Activated CD4-positive, alpha-beta T cell treated with anti-CD3 and anti-CD28 coated beads, Interleukin-2, amount 10 ng/mL, durations not matched to agents 24 days and 14 days (primary cell): Measurements from ENCODE around the gene GID8. TPM values are rescaled to one million over a fixed set of nuclear protein-coding genes. Genes with fewer than 3 reads are reported as not detected.

Source experiments
- DNase-seq: peaks from one replicate; pipeline ENCODE4 v3.0.0; 2022
- H3K27ac Mint-ChIP-seq: one replicate; pipeline ENCODE4 v1.8.0; 2022; ENCODE audit warnings: mild to moderate bottlenecking, mixed read lengths
- H3K27me3 Mint-ChIP-seq: one replicate; pipeline ENCODE4 v1.8.0; 2022; ENCODE audit warnings: mixed read lengths
- H3K36me3 Mint-ChIP-seq: one replicate; pipeline ENCODE4 v1.8.0; 2022; ENCODE audit warnings: low read depth, mild to moderate bottlenecking, mixed read lengths
- H3K4me1 Mint-ChIP-seq: one replicate; pipeline ENCODE4 v1.8.0; 2021; ENCODE audit warnings: mixed read lengths
- H3K4me3 Mint-ChIP-seq: one replicate; pipeline ENCODE4 v1.8.0; 2022; ENCODE audit warnings: mild to moderate bottlenecking, moderate library complexity, mixed read lengths
- H3K9me3 Mint-ChIP-seq: one replicate; pipeline ENCODE4 v1.8.0; 2021; ENCODE audit warnings: mixed read lengths
- intact Hi-C: fragments of 100-400 bp; cut with micrococcal nuclease; formaldehyde crosslinking; loops from one replicate; pipeline ENCODE4 v1.15.1; 2023
- total RNA-seq: library from RNA; stranded (reverse); gene quantifications from 2 replicates; pipeline ENCODE4 v1.2.3, GENCODE V29; 2022

Gene GID8
- total RNA-seq, 1 donor from 2014 or later: 50.0 TPM

DNA sequence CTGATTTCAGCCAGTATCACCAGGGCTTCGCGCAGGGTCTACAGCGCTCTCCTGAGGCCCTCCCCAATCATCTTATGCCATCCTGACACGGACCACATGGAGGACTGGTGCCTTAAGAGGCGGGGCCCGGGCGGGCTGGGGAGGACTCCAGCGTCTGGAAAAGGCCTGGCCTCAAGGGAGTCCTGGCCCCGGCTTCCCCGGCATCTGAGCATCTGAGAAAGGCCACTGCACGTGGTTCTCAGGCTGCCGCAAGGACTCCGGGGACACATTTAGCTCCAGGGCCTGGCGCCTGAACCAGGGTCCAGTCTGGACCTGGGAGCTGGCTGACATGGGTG is 47.5 kb downstream of the GID8 start:
- Mint-ChIP-seq H3K27me3 (peaks cover 24% of the 10 kb centered on the region), H3K4me1 (peaks cover 8% of the 10 kb centered on the region), H3K4me3 (no peak overlapping the region), H3K9me3 (no peaks in the 10 kb centered on the region), H3K27ac (no peak overlapping the region), H3K36me3 (no peaks in the 10 kb centered on the region)
- no peak for DNase-seq
- intact Hi-C loops: no loop called here

DNA sequence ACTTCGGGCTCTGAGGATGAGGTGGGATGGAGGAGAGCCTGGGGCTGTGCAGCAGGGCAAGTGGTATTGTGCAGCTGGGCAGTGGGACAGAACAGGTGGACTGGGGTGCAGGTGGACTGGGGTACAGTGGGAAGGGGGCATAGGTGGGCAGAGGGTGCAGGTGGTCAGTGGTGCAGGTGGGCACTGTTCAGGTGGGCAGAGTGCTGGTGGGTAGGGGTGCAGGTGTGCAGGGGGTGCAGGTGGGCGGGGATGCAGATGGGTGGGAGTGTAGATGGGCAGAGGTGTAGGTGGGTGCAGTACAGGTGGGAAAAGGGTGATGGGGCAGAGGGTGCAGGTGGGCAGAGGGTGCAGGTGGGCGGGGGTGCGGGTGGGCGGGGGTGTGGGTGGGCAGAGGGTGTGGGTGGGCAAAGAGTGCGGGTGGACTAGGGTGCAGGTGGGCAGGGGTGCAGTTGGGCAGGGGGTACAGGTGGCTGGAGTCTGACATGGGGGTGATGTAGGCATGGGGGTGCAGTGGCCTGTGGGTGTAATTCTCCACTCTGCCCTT is 48.4 kb downstream of the GID8 start:
- intact Hi-C loops: no loop called here
- H3K36me3 Mint-ChIP-seq: no peaks in the 10 kb centered on the region
- H3K4me1 Mint-ChIP-seq: peaks cover 7% of the 10 kb centered on the region
- H3K27me3 Mint-ChIP-seq: peaks cover 18% of the 10 kb centered on the region
- H3K4me3 Mint-ChIP-seq: no peak overlapping the region
- H3K9me3 Mint-ChIP-seq: no peaks in the 10 kb centered on the region
- DNase-seq: no peak
- peak overlapping the region; percentile 25 for H3K27ac Mint-ChIP-seq

DNA sequence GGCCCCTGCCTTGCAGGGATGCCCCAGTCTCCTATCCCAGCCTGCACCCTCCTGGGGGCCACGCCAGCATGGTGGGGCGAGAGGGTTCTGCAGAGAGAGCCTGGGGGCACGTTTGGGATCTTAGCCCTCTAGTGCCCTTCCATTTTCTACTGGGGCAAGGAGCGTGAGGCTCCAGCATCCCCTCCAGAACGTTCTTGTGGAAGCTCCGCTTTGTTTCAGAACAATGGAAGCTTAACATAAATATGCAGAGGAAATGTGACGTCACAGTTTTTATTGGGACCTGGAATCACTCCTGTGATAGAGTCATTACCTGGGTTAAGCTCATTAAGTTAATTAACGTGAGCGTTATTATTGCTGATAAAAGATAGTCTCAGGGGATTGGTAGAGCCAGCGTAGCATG is 49.2 kb downstream of the GID8 start:
- H3K4me1 Mint-ChIP-seq: peaks cover 5% of the 10 kb centered on the region
- no peaks in the 10 kb centered on the region for H3K36me3 Mint-ChIP-seq
- no peak overlapping the region for H3K27ac Mint-ChIP-seq
- intact Hi-C loops: no loop called here
- H3K9me3 Mint-ChIP-seq: no peaks in the 10 kb centered on the region
- H3K27me3 Mint-ChIP-seq: peaks cover 15% of the 10 kb centered on the region
- H3K4me3 Mint-ChIP-seq: no peak overlapping the region
- no peak for DNase-seq

DNA sequence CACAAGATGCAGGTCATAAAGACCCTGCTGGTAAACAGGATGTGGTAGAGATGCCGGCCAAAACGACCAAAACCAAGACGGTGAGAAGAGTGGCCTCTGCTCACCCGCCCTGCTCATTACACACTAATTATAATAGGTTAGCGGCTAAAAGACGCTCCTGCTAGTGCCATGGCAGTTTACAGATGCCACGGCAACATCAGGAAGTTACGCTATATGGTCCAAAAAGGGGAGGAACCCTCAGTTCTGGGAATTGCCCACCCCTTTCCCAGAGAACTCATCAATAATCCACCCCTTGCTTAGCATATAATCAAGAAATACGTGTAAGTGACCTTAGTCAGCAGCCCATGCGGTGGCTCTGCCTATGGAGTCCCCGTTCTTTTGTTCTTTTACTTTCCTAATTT is 51.3 kb downstream of the GID8 start:
- intact Hi-C loops: no loop called here
- H3K4me1 Mint-ChIP-seq: peaks cover 3% of the 10 kb centered on the region
- peak; percentile 69 for DNase-seq
- no peaks in the 10 kb centered on the region for H3K36me3 Mint-ChIP-seq
- no peaks in the 10 kb centered on the region for H3K9me3 Mint-ChIP-seq
- peaks cover 7% of the 10 kb centered on the region for H3K27me3 Mint-ChIP-seq
- H3K27ac Mint-ChIP-seq: no peak overlapping the region
- H3K4me3 Mint-ChIP-seq: peak overlapping the region; percentile 73

DNA sequence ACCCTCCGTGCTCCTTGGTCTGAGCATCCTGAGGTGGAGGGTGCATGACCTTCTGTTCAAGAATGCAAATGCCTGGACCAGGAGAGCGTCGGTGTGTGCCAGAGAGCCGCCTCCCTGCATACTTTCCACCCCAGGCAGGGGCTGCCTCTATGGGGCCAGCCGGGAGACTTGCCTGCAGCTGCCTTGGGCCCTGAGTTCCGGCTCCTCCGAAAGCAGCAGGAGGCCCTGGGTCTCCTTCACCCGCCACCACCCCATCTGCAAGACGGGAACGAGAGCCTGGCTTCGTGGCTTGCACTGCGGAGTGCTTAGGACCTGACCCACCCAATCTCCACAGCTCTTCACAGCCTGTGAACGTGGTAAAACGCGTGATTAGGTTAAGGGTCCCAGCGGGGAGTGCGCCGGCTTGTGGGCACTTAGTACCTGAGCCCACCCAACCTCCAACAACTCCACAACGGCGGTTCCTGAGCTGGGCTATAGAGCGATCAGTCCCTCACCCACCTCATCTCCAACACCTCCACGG is 52.4 kb downstream of the GID8 start:
- DNase-seq: no peak
- intact Hi-C loops: no loop called here
- H3K27ac Mint-ChIP-seq: no peak overlapping the region
- no peaks in the 10 kb centered on the region for H3K36me3 Mint-ChIP-seq
- H3K9me3 Mint-ChIP-seq: no peaks in the 10 kb centered on the region
- H3K4me1 Mint-ChIP-seq: peaks cover 3% of the 10 kb centered on the region
- peaks cover 5% of the 10 kb centered on the region for H3K27me3 Mint-ChIP-seq
- H3K4me3 Mint-ChIP-seq: no peak overlapping the region

DNA sequence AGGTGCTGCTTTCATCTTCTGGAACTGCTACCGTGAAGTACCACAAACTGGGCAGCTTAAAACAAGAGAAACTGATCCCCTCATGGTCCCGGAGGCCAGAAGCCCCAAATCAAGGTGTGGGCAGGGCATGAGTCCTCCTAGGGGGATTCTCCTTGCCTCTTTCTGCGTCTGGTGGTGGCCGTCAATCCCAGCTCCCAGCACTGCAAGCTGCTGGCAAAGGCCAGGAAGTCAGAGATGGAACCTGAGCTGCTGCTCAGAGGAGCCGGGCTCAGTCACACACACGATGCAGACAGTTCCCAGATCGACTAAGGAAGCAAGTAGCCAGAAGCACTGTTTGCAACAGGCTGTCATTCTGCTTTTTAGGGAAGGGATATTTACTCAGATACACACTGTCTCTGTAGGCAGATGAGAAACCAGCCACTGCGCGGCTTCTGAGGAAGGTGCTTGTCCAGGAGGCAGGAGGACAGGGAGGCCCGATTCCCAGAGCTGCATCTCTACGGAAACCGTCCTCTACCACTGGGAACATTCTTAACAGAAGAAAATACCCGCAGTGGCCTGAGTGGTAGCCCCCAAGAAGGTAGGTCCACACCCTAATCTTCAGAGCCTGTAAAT is 53.4 kb downstream of the GID8 start:
- H3K36me3 Mint-ChIP-seq: no peaks in the 10 kb centered on the region
- intact Hi-C loops: no loop called here
- H3K9me3 Mint-ChIP-seq: no peaks in the 10 kb centered on the region
- no peaks in the 10 kb centered on the region for H3K4me1 Mint-ChIP-seq
- no peak overlapping the region for H3K4me3 Mint-ChIP-seq
- no peak for DNase-seq
- peaks cover 2% of the 10 kb centered on the region for H3K27me3 Mint-ChIP-seq
- no peak overlapping the region for H3K27ac Mint-ChIP-seq

DNA sequence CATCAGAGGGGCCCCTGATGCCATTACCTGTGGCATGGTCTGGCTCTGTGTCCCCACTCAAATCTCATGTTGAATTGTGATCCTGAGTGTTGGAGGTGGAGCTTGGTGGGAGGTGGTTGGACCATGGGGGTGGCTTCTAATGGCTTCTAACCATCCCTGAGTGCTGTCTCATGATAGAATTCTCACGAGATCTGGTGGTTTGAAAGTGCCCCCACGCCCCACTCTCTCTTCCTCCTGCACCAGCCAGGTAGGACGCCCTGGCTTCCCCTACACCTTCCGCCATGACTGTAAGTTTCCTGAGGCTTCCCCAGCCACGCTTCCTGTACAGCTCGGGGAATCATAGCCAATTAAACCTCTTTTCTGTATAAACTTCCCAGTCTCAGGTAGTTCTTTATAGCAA is 53.9 kb downstream of the GID8 start:
- intact Hi-C loops: no loop called here
- Mint-ChIP-seq H3K9me3 (no peaks in the 10 kb centered on the region), H3K4me3 (no peak overlapping the region), H3K27me3 (peaks cover 2% of the 10 kb centered on the region), H3K27ac (no peak overlapping the region), H3K4me1 (no peaks in the 10 kb centered on the region), H3K36me3 (no peaks in the 10 kb centered on the region)
- DNase-seq: no peak

DNA sequence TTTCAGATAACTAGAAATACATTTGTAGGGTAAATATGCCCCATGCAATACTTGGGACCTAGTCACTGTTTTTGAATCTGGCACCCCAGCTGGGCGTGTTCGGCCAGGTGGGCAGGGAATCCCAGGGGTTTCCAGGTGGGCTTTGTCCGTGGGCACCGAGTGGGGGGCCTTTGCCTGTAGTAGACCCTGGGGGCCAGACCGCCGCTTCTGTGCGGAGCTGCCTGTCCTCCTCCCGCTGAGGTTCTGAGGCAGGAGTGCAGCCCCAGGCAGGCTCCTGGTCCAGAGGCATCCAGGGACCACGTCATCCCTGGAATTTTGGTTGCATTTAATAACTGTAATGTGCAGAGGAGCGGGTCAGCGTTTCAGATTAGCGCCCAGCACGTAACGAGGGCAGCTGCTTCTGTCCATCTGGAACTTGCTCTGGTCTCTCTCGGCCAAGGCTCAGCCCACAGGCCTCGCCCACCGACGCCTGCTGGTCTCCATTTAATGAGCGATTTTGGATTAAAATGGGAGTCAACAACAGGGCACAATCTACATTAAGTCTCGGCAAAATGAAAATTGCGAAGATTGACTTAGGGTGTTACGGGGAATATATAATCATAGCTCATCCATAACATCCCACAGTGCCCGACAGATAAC is 56.0 kb downstream of the GID8 start:
- Mint-ChIP-seq H3K27me3 (peaks cover 10% of the 10 kb centered on the region), H3K4me3 (no peak overlapping the region), H3K4me1 (peaks cover 2% of the 10 kb centered on the region), H3K9me3 (no peaks in the 10 kb centered on the region), H3K27ac (no peak overlapping the region), H3K36me3 (no peaks in the 10 kb centered on the region)
- no peak for DNase-seq
- intact Hi-C loops: no loop called here

DNA sequence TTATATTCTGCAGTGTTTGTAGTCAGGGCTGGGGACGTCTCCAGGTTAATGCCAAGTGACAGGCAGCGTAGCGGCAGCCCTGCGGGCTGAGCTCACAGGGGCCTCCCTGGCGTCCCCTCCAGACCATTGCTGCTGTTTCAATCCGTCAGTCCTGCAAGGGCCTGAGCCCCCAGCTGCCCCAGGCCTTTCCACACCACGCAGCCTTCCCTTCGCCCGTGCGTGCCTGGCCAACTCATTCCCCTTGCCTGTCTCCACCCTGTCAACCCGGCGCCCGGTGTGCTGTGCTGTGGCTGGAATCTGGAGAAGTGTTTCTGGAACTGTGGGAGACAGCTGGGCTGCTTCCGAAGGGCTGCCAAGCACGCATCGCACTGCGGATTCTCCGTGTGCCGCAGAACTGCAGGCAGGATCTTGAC is 56.9 kb downstream of the GID8 start:
- no peak for DNase-seq
- Mint-ChIP-seq H3K9me3 (no peaks in the 10 kb centered on the region), H3K27me3 (peaks cover 14% of the 10 kb centered on the region), H3K4me3 (no peak overlapping the region), H3K36me3 (no peaks in the 10 kb centered on the region), H3K4me1 (peaks cover 6% of the 10 kb centered on the region), H3K27ac (no peak overlapping the region)
- intact Hi-C loops: no loop called here

DNA sequence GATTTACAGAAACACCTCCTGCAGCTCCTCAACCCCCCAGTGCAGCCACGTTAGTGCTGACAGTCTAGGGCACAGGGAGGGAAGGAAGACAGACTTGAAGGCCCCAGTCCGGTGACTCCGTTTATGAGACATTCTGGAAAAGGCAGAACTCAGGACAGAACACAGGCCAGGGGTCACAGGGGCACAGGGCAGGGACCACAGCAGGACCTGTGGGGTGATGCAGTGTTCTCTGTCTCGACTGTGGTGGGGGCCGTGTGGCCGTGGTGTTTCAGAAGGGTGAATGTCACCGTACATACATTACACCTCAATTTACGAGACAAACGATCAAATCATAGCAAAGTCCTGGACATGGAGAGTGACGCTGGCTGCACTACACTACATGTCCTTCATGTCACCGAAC is 57.5 kb downstream of the GID8 start:
- Mint-ChIP-seq H3K4me3 (no peak overlapping the region), H3K27me3 (peaks cover 20% of the 10 kb centered on the region), H3K4me1 (peaks cover 6% of the 10 kb centered on the region), H3K27ac (no peak overlapping the region), H3K9me3 (no peaks in the 10 kb centered on the region), H3K36me3 (no peaks in the 10 kb centered on the region)
- intact Hi-C loops: no loop called here
- DNase-seq: no peak

DNA sequence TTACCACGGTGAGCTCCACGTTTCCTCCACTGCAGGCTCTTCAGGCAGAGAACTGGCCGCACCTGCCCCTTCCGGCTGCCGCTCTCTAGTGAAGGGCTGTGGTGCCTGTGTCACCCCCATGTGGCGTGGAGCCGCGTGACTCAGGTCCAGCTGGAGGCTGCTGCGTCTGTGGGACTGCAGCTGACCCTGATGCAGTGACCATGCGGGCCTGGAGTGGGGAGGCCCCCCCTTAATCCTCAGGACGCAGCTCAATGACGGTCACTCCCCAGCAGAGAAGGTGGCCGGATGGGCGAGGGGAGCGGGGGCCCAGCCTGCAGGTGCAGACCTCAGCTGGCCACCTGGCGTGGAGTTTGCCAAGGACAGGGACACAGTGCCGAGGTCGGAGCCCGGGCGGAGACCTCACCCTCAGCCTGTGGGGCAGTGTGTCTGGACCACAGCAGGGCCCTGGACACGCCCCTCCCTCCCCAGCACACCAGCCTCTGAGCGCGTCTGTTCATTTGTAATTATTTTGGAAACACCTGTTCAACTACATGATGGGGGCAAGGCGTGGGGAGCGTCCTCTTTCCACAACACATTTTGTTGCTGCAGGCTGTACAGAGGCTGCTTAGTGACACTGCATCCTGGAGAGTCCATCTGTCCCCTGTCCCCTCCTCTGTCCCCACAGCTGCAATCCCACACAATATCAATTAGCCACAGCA is 58.1 kb downstream of the GID8 start:
- intact Hi-C loops: no loop called here
- Mint-ChIP-seq H3K9me3 (no peaks in the 10 kb centered on the region), H3K27me3 (peaks cover 26% of the 10 kb centered on the region), H3K36me3 (no peaks in the 10 kb centered on the region), H3K4me3 (no peak overlapping the region), H3K4me1 (peaks cover 6% of the 10 kb centered on the region), H3K27ac (no peak overlapping the region)
- no peak for DNase-seq

DNA sequence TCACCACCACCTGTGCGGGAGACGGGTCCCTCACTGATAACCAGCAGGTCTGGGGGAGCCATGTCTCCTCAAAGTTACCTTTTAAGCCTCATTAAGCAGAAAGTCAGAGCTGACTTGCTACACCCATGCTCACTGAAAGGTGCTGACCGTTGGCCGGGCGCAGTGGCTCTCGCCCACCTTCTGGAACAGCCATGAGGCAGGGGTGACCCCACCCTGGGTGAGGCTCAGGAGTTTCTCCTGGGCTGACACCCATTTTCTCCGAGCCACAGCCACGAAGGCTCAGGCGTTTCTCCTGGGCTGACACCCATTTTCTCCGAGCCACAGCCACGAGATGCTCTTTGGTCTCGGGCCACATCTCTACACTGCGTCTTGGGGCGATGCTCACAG is 58.6 kb downstream of the GID8 start:
- no peaks in the 10 kb centered on the region for H3K9me3 Mint-ChIP-seq
- no peak for DNase-seq
- peaks cover 30% of the 10 kb centered on the region for H3K27me3 Mint-ChIP-seq
- intact Hi-C loops: no loop called here
- H3K36me3 Mint-ChIP-seq: no peaks in the 10 kb centered on the region
- no peak overlapping the region for H3K27ac Mint-ChIP-seq
- H3K4me1 Mint-ChIP-seq: peaks cover 6% of the 10 kb centered on the region
- H3K4me3 Mint-ChIP-seq: no peak overlapping the region

DNA sequence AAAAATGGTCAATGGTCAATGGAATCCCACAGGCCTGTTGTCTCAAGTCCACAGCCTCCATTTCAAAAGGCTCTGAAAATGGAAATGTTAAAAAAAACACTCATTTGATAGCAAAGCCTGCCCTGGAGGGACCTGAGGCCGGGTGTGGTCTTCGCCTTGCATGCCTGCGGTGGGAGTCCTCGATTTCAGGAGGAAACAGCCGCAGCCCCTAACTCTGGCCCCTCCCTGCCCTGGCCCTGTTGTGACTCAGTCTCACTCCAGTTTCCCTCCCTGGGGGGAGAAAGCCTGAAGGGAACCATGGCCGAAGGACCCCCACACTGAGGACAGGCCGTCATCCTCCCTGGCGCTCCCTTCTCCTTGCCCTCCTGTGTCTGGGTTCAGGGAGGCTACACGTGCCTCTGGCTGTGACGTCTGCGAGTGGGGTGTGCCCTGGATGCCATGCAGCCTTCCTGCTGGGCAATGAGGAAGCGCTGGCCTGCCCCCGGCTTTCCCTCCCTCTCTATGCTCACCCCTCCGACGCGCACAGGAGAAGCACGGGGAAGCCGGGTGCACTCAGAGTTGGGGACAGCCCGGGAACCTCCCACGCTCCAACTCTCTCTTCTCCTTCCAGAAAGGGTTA is 59.6 kb downstream of the GID8 start:
- no peaks in the 10 kb centered on the region for H3K9me3 Mint-ChIP-seq

More for the DNA sequence above, 59.6 kb downstream of the GID8 start:
- intact Hi-C loops: no loop called here
- Mint-ChIP-seq H3K4me3 (no peak overlapping the region), H3K27me3 (peaks cover 35% of the 10 kb centered on the region), H3K27ac (no peak overlapping the region), H3K36me3 (no peaks in the 10 kb centered on the region), H3K4me1 (peaks cover 6% of the 10 kb centered on the region)
- DNase-seq: no peak
